Stomach (tissue), 9 donors: ENCODE measurements around the gene DEPDC7. TPM values are rescaled to one million over a fixed set of nuclear protein-coding genes. Genes with fewer than 3 reads are reported as not detected.

Experiments used
- DNase-seq, 2 donors: peaks; one replicate each; pipeline versions ENCODE4 v3.0.0 to v3.0.0-alpha.2; 2013 to 2019
- H3K27ac ChIP-seq, 5 donors: fragments of 200-600 bp in 4 of 5; sonication (generic) in 4 of 5; one replicate each; pipeline ENCODE4 v1.5.1; 2013 to 2019; ENCODE audit warnings: mild to moderate bottlenecking in 1 of 5, moderate library complexity in 1 of 5
- H3K27me3 ChIP-seq, 3 donors: fragments of 200-600 bp; sonication (generic); one replicate each; pipeline ENCODE4 v1.5.1; 2017 to 2019; ENCODE audit warnings: mixed run types in 1 of 3
- H3K36me3 ChIP-seq, 4 donors: fragments of 200-600 bp; sonication (generic); 1 replicate in 3 of 4; 2 replicates in 1 of 4; pipeline ENCODE4 v1.5.1; 2016 to 2019
- H3K4me1 ChIP-seq, 4 donors: fragments of 200-600 bp; sonication (generic); one replicate each; pipeline ENCODE4 v1.5.1; 2016 to 2019
- H3K4me3 ChIP-seq, 4 donors: fragments of 200-600 bp; sonication (generic) in 3 of 4; one replicate each; pipeline ENCODE4 v1.5.1; 2016 to 2019; ENCODE audit warnings: mild to moderate bottlenecking in 1 of 4
- H3K9me3 ChIP-seq, 4 donors: fragments of 200-600 bp; sonication (generic); one replicate each; pipeline ENCODE4 v1.5.1; 2016 to 2019
- CTCF ChIP-seq, 7 experiments: fragments of 450-650 bp in 4 of 7; fragments of 200-600 bp in 3 of 7; sonication (generic) in 3 of 7; IDR thresholded peaks; one replicate each; pipeline ENCODE4 v1.5.1; 2016 to 2019; ENCODE audit warnings: antibody characterized with exemption in 7 of 7, control low read depth in 2 of 7, mild to moderate bottlenecking in 1 of 7
- EP300 ChIP-seq: sonication (generic); formaldehyde crosslinking; IDR thresholded peaks from one replicate; pipeline ENCODE4 v1.6.1; 2017; ENCODE audit warnings: antibody characterized with exemption
- POLR2A ChIP-seq, 4 donors: fragments of 450-650 bp; IDR thresholded peaks; one replicate each; pipeline ENCODE4 v1.6.1; 2016; ENCODE audit warnings: antibody characterized with exemption in 4 of 4, control low read depth in 2 of 4, mild to moderate bottlenecking in 1 of 4, moderate library complexity in 1 of 4
- POLR2AphosphoS5 ChIP-seq, 3 donors: sonication (generic); formaldehyde crosslinking; IDR thresholded peaks; one replicate each; pipeline ENCODE4 v1.6.1; 2016; ENCODE audit warnings: antibody characterized with exemption in 3 of 3
- WGBS, 5 donors: extraction: QIAGEN DNeasy Blood & Tissue Kit in 3 of 5; methylation state at CpG; one replicate each; pipeline versions ENCODE4 v1.1.5 to v1.1.7; 2013 to 2018; 5-methylcytosine and 5-hydroxymethylcytosine counted together
- intact Hi-C: fragments of 100-400 bp; cut with DNase I; formaldehyde crosslinking; loops from one replicate; pipeline ENCODE4 v1.15.1; 2023; ENCODE audit warnings: low total_unique reads
- polyA plus RNA-seq, 3 donors: library from polyadenylated mRNA; stranded (reverse); fragments of 200-250 nt; gene quantifications; one replicate each; pipeline ENCODE4 v1.2.3, GENCODE V29; 2013
- total RNA-seq, 5 donors: library from RNA; depleted of rRNA; stranded (reverse); fragments of >200 nt; gene quantifications; one replicate each; pipeline versions ENCODE4 v1.1.0 to v1.2.3, GENCODE V29; 2014 to 2016
- donor health status: healthy with polysubstance abuse.
- donor health status: Bipolar disorder and iron deficiency.
- donor health status: healthy.

Gene DEPDC7
- total and polyA plus RNA-seq, 8 donors = 1.2 to 17.9 (median 2.5) TPM

GRCh38 chr11:33052231-33052630, 36.6 kb downstream of the DEPDC7 start:
- WGBS, 5 donors = 76 to 92% (median 90%) methylated on average over 2 of the region's 2 CpGs
- Histone ChIP-seq H3K36me3 (peaks cover 6 to 50% (median 34%) of the 10 kb centered on the region in 4 donors), H3K9me3 (no peaks in the 10 kb centered on the region), H3K4me1 (peaks cover 0 to 5% (median 0%) of the 10 kb centered on the region in 4 donors), H3K4me3 (no peak overlapping the region), H3K27ac (peak overlapping the region in 1 of 5 donors; percentile 46), H3K27me3 (no peaks in the 10 kb centered on the region)
- DNase-seq = no peak
- TF ChIP-seq EP300 (no peak), CTCF (IDR thresholded peaks at IDR 0.05) (no peak), POLR2A (IDR thresholded peaks at IDR 0.05) (no peak), POLR2AphosphoS5 (IDR thresholded peaks at IDR 0.05) (no peak)
- intact Hi-C loops = no loop called here

- TF ChIP-seq POLR2A (IDR thresholded peaks at IDR 0.05) (no peak), POLR2AphosphoS5 (IDR thresholded peaks at IDR 0.05) (no peak), CTCF (IDR thresholded peaks at IDR 0.05) (no peak), EP300 (no peak)
- Histone ChIP-seq H3K9me3 (no peaks in the 10 kb centered on the region), H3K27ac (no peak overlapping the region), H3K4me3 (no peak overlapping the region), H3K27me3 (no peaks in the 10 kb centered on the region), H3K36me3 (peaks cover 19 to 73% (median 49%) of the 10 kb centered on the region in 4 donors), H3K4me1 (peaks cover 0 to 5% (median 0%) of the 10 kb centered on the region in 4 donors)
- DNase-seq = no peak
- intact Hi-C loops = no loop called here
Observed at GRCh38 chr11:33055375-33055774, 39.7 kb downstream of the DEPDC7 start.

- intact Hi-C loops = no loop called here
- H3K27ac ChIP-seq = no peak overlapping the region
- no peaks in the 10 kb centered on the region for H3K27me3 ChIP-seq
- DNase-seq = no peak
- no peaks in the 10 kb centered on the region for H3K9me3 ChIP-seq
- no peak overlapping the region for H3K4me3 ChIP-seq
- H3K4me1 ChIP-seq = peaks cover 0 to 15% (median 7%) of the 10 kb centered on the region in 4 donors
- WGBS, 5 donors = 86 to 97% (median 93%) methylated on average over 1 of the region's 1 CpG
- H3K36me3 ChIP-seq = peaks cover 29 to 91% (median 67%) of the 10 kb centered on the region in 4 donors
- TF ChIP-seq POLR2A (IDR thresholded peaks at IDR 0.05) = no peak
- no peak for TF ChIP-seq CTCF (IDR thresholded peaks at IDR 0.05)
- TF ChIP-seq POLR2AphosphoS5 (IDR thresholded peaks at IDR 0.05) = no peak
- TF ChIP-seq EP300 = no peak
Observed at GRCh38 chr11:33057284-33057683, 41.6 kb downstream of the DEPDC7 start.

GRCh38 chr11:33059331-33060007, 43.8 kb downstream of the DEPDC7 start:
- H3K27ac ChIP-seq = no peak overlapping the region
- DNase-seq = no peak
- WGBS, 5 donors = 84 to 94% (median 90%) methylated on average over 5 of the region's 5 CpGs
- no peak for TF ChIP-seq EP300
- no peak for TF ChIP-seq POLR2AphosphoS5 (IDR thresholded peaks at IDR 0.05)
- no peak for TF ChIP-seq CTCF (IDR thresholded peaks at IDR 0.05)
- TF ChIP-seq POLR2A (IDR thresholded peaks at IDR 0.05) = no peak
- peaks cover 0 to 36% (median 19%) of the 10 kb centered on the region in 4 donors for H3K4me1 ChIP-seq
- peaks cover 27 to 85% (median 79%) of the 10 kb centered on the region in 4 donors for H3K36me3 ChIP-seq
- intact Hi-C loops = loop anchor here (10.0 kb wide), 1 partner anchor 245 kb away; no protein-coding TSS in a partner anchor
- H3K9me3 ChIP-seq = no peaks in the 10 kb centered on the region
- no peaks in the 10 kb centered on the region for H3K27me3 ChIP-seq
- H3K4me3 ChIP-seq = no peak overlapping the region
